Liver (tissue), 3 donors: Measurements from ENCODE around the gene NQO2.
"Not testable (repeated sequence)": the region's sequence is repeated elsewhere in the genome, so short reads cannot be mapped to it uniquely, and the experiment has no call there.

Experiments
- ATF3 ChIP-seq: IDR thresholded peaks from 2 replicates; pipeline ENCODE4 v1.6.1; 2016; ENCODE audit warnings: antibody characterized with exemption
- EGR1 ChIP-seq, 2 donors: IDR thresholded peaks; 2 replicates each; pipeline ENCODE4 v1.6.1; 2016 to 2018; ENCODE audit warnings: antibody characterized with exemption in 2 of 2, low read depth in 2 of 2
- HNF4A ChIP-seq, 2 donors: conservative IDR thresholded peaks; 2 replicates each; pipeline ENCODE4 v1.6.1; 2016; ENCODE audit warnings: antibody characterized with exemption in 2 of 2, mild to moderate bottlenecking in 2 of 2
- MAX ChIP-seq: IDR thresholded peaks from 2 replicates; pipeline ENCODE4 v1.6.1; 2016; ENCODE audit warnings: antibody characterized with exemption
- RXRA ChIP-seq, 2 donors: IDR thresholded peaks; 2 replicates each; pipeline ENCODE4 v1.6.1; 2017 to 2018; ENCODE audit warnings: antibody characterized with exemption in 2 of 2, mild to moderate bottlenecking in 1 of 2
- SP1 ChIP-seq: IDR thresholded peaks from 2 replicates; pipeline ENCODE4 v1.6.1; 2018; ENCODE audit warnings: antibody characterized with exemption, mild to moderate bottlenecking
- TAF1 ChIP-seq: conservative IDR thresholded peaks from 2 replicates; pipeline ENCODE4 v1.6.1; 2016; ENCODE audit warnings: antibody characterized with exemption, mild to moderate bottlenecking
- ZBTB33 ChIP-seq: IDR thresholded peaks from 2 replicates; pipeline ENCODE4 v1.6.1; 2016; ENCODE audit warnings: antibody characterized with exemption
- TF ChIP-seq, protein P1 (sequence below): fragments of 150-350 bp; IDR thresholded peaks from 2 replicates; pipeline ENCODE4 v1.5.1; 2017; ENCODE audit warnings: improper control_type of control experiment, low read depth, low read length; ENCODE audit not compliant: missing input control
- TF ChIP-seq, protein P2 (sequence below): IDR thresholded peaks from 2 replicates; pipeline ENCODE4 v1.6.1; 2016; ENCODE audit warnings: antibody characterized with exemption, mild to moderate bottlenecking
- donor health status: healthy.
- donor health status: healthy.

DNA sequence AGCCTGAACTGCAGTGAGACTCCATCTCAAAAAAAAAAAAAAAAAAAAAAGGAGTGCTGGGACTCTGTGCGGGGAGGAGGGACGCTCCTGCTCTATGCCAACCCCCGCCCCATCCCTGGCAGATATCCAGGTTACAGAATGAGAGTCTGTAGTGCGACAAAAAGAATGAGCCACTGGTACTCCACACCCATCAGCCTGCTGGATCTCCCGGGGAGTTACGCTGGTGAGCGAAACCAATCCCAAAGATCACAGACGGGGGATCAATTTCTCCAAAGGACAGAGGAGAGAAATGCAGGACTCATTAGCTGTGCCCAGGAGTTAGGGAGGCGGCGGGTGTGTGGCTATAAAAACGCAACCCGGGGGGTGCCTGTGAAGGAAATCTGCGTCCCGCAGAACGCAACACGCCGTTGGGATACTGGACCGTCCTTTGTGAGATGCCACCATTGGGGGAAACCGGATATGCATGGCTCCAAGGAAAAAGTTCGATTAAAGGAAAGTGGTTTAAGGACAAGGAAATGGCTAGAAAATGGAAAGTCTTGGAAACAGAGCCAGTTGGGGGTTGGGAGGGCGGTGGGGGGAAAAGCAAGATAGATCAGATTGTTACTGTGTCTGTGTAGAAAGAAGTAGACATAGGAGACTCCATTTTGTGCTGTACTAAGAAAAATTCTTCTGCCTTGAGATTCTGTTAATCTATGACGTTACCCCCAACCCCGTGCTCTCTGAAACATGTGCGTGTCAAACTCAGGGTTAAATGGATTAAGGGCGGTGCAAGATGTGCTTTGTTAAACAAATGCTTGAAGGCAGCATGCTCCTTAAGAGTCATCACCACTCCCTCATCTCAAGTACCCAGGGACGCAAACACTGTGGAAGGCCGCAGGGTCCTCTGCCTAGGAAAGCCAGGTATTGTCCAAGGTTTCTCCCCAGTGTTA, 54.8 kb downstream of the NQO2 start:
- TF ChIP-seq MAX; TAF1; ZBTB33; RXRA (IDR thresholded peaks at IDR 0.05); EGR1 (IDR thresholded peaks at IDR 0.05; ENCODE audit: low read depth in 2 of 2); HNF4A (conservative IDR thresholded peaks at IDR 0.05); SP1; ATF3: not testable (repeated sequence)
- TF ChIP-seq, protein P1, sequence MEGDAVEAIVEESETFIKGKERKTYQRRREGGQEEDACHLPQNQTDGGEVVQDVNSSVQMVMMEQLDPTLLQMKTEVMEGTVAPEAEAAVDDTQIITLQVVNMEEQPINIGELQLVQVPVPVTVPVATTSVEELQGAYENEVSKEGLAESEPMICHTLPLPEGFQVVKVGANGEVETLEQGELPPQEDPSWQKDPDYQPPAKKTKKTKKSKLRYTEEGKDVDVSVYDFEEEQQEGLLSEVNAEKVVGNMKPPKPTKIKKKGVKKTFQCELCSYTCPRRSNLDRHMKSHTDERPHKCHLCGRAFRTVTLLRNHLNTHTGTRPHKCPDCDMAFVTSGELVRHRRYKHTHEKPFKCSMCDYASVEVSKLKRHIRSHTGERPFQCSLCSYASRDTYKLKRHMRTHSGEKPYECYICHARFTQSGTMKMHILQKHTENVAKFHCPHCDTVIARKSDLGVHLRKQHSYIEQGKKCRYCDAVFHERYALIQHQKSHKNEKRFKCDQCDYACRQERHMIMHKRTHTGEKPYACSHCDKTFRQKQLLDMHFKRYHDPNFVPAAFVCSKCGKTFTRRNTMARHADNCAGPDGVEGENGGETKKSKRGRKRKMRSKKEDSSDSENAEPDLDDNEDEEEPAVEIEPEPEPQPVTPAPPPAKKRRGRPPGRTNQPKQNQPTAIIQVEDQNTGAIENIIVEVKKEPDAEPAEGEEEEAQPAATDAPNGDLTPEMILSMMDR, result not testable (repeated sequence)
- TF ChIP-seq, protein P2, sequence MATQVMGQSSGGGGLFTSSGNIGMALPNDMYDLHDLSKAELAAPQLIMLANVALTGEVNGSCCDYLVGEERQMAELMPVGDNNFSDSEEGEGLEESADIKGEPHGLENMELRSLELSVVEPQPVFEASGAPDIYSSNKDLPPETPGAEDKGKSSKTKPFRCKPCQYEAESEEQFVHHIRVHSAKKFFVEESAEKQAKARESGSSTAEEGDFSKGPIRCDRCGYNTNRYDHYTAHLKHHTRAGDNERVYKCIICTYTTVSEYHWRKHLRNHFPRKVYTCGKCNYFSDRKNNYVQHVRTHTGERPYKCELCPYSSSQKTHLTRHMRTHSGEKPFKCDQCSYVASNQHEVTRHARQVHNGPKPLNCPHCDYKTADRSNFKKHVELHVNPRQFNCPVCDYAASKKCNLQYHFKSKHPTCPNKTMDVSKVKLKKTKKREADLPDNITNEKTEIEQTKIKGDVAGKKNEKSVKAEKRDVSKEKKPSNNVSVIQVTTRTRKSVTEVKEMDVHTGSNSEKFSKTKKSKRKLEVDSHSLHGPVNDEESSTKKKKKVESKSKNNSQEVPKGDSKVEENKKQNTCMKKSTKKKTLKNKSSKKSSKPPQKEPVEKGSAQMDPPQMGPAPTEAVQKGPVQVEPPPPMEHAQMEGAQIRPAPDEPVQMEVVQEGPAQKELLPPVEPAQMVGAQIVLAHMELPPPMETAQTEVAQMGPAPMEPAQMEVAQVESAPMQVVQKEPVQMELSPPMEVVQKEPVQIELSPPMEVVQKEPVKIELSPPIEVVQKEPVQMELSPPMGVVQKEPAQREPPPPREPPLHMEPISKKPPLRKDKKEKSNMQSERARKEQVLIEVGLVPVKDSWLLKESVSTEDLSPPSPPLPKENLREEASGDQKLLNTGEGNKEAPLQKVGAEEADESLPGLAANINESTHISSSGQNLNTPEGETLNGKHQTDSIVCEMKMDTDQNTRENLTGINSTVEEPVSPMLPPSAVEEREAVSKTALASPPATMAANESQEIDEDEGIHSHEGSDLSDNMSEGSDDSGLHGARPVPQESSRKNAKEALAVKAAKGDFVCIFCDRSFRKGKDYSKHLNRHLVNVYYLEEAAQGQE, result not testable (repeated sequence)
